K562 (cell line): Measurements from ENCODE around the gene C11orf58. TPM values are rescaled to one million over a fixed set of nuclear protein-coding genes. Genes with fewer than 3 reads are reported as not detected.

ENCODE experiments used
- CCAR2 ChIP-seq: fragments of 200-400 bp; formaldehyde crosslinking; IDR thresholded peaks from 2 replicates; pipeline ENCODE4 v1.6.1; 2017; ENCODE audit warnings: mild to moderate bottlenecking, low read depth, low read length
- CTCF ChIP-seq, 3 experiments: IDR thresholded peaks in 2 of 3; conservative IDR thresholded peaks in 1 of 3; 2 replicates each; pipeline ENCODE4 v1.5.1; 2011 to 2012; ENCODE audit warnings: low read length in 3 of 3, mild to moderate bottlenecking in 3 of 3, control low read depth in 2 of 3, improper control_type of control experiment in 1 of 3, inconsistent platforms in 1 of 3, low read depth in 1 of 3, mixed read lengths in 1 of 3, moderate library complexity in 1 of 3; ENCODE audit not compliant: insufficient read depth in 2 of 3
- CTCFL ChIP-seq: IDR thresholded peaks from 2 replicates; pipeline ENCODE4 v1.6.1; 2011; ENCODE audit warnings: borderline replicate concordance, low read depth, mild to moderate bottlenecking, moderate library complexity, low read length; ENCODE audit not compliant: insufficient read depth, poor library complexity, severe bottlenecking
- GTF2E2 ChIP-seq: fragments of 200-800 bp; sonication (Bioruptor generic); IDR thresholded peaks from 2 replicates; pipeline ENCODE4 v1.6.1; 2016; ENCODE audit warnings: missing genetic modification characterization, missing compliant biosample characterization
- KLF6 ChIP-seq: fragments of 250-450 bp; sonication (Bioruptor Pico); IDR thresholded peaks from 2 replicates; pipeline ENCODE4 v1.4.0; 2020; ENCODE audit warnings: mild to moderate bottlenecking, moderate library complexity, borderline replicate concordance
- MBD2 ChIP-seq: sonication (generic); IDR thresholded peaks from 2 replicates; pipeline ENCODE4 v1.6.1; 2016; ENCODE audit warnings: low read depth, borderline replicate concordance
- NBN ChIP-seq: fragments of 450-650 bp; IDR thresholded peaks from 2 replicates; pipeline ENCODE4 v1.6.1; 2016; ENCODE audit warnings: low read depth, mild to moderate bottlenecking
- POLR2H ChIP-seq: IDR thresholded peaks from 2 replicates; pipeline ENCODE4 v1.6.1; 2016; ENCODE audit warnings: missing genetic modification characterization, low read depth, mild to moderate bottlenecking, control low read depth, missing compliant biosample characterization, moderate library complexity
- SMC3 ChIP-seq: conservative IDR thresholded peaks from 2 replicates; pipeline ENCODE4 v1.6.1; 2011; ENCODE audit warnings: low read depth, low read length, improper control_type of control experiment; ENCODE audit not compliant: insufficient read depth
- ZNF395 ChIP-seq: fragments of 200-800 bp; sonication (Bioruptor generic); IDR thresholded peaks from 2 replicates; pipeline ENCODE4 v1.6.1; 2017; ENCODE audit warnings: missing genetic modification characterization, missing compliant biosample characterization
- polyA plus RNA-seq, 8 experiments: library from polyadenylated mRNA; depleted of rRNA in 4 of 8; stranded (reverse) in 5 of 8; unstranded in 3 of 8; fragments of >200 nt; fragmentation: Nextera tagmentation in 2 of 8; fragmentation: Illumina TruSeq in 1 of 8; extraction: Ambion mirVana in 2 of 8; extraction: Trizol in 1 of 8; gene quantifications; 2 replicates each; pipeline versions ENCODE4 v1.2.1 to v1.2.3, GENCODE V29; 2011 to 2014; ENCODE audit warnings: inconsistent platforms in 1 of 8, missing spikeins in 1 of 8
- total RNA-seq, 7 experiments: library from RNA; depleted of rRNA in 6 of 7; stranded (reverse); fragments of >200 nt in 6 of 7; fragmentation: Illumina TruSeq in 2 of 7; extraction: Trizol in 2 of 7; gene quantifications; 2 replicates each; pipeline versions ENCODE4 v1.2.1 to v1.2.3, GENCODE V29; 2011 to 2021; ENCODE audit warnings: low replicate concordance in 1 of 7

C11orf58 gene
- total and polyA plus RNA-seq, 9 of the 15 experiments (the other 6 are each of a cell fraction or from before 2014, with no cell fraction given) = 104 to 421 (median 247) TPM

GRCh38 chr11:16788141-16789062 is 50.0 kb downstream of the C11orf58 start (continued):
- TF ChIP-seq CTCFL = peak; percentile 78
- TF ChIP-seq NBN = no peak
- TF ChIP-seq MBD2 = no peak
- TF ChIP-seq CTCF (IDR thresholded peaks at IDR 0.05 in 2 of 3, conservative IDR thresholded peaks at IDR 0.05 in 1 of 3; ENCODE audit: insufficient read depth in 2 of 3, low read depth in 1 of 3, low read length in 3 of 3) = peak; percentile 90 to 98 (median 91)
- TF ChIP-seq KLF6 (CRISPR knock-in tag) = no peak
- peak; percentile 76 for TF ChIP-seq SMC3
- TF ChIP-seq CCAR2 = no peak
- no peak for TF ChIP-seq ZNF395 (CRISPR knock-in tag)
- TF ChIP-seq POLR2H (tag) = no peak
- no peak for TF ChIP-seq GTF2E2 (tag)
